ENCODE data around the gene ATP2B1. TPM values are rescaled to one million over a fixed set of nuclear protein-coding genes. Genes with fewer than 3 reads are reported as not detected.

The ATP2B1 gene
- total RNA-seq, 1 donor from 2014 or later = 10.7 TPM

GRCh38 chr12:89576572-89577220 lies 131.9 kb downstream of the ATP2B1 start:
- TF ChIP-seq CTCF (IDR thresholded peaks at IDR 0.05; ENCODE audit: borderline replicate concordance) = no peak
- Histone ChIP-seq H3K27ac (replicated peaks) (no peak overlapping the region), H3K4me1 (no peaks in the 10 kb centered on the region), H3K9me3 (replicated peaks) (no peaks in the 10 kb centered on the region), H3K36me3 (no peaks in the 10 kb centered on the region), H3K27me3 (ENCODE audit: low read depth) (no peaks in the 10 kb centered on the region), H3K4me3 (no peak overlapping the region)
- intact Hi-C loops (cut with micrococcal nuclease) = no loop called here
- DNase-seq = no peak

GRCh38 chr12:89575374-89575773 lies 133.3 kb downstream of the ATP2B1 start:
- H3K27ac ChIP-seq (replicated peaks) = no peak overlapping the region
- H3K36me3 ChIP-seq = no peaks in the 10 kb centered on the region
- no peak for TF ChIP-seq CTCF (IDR thresholded peaks at IDR 0.05; ENCODE audit: borderline replicate concordance)
- no peaks in the 10 kb centered on the region for H3K27me3 ChIP-seq (ENCODE audit: low read depth)
- no peaks in the 10 kb centered on the region for H3K4me1 ChIP-seq
- no peaks in the 10 kb centered on the region for H3K9me3 ChIP-seq (replicated peaks)
- intact Hi-C loops (cut with micrococcal nuclease) = no loop called here
- no peak overlapping the region for H3K4me3 ChIP-seq
- no peak for DNase-seq

GRCh38 chr12:89574736-89575208 lies 133.9 kb downstream of the ATP2B1 start:
- intact Hi-C loops (cut with micrococcal nuclease) = no loop called here
- H3K36me3 ChIP-seq = no peaks in the 10 kb centered on the region
- H3K9me3 ChIP-seq (replicated peaks) = no peaks in the 10 kb centered on the region
- TF ChIP-seq CTCF (IDR thresholded peaks at IDR 0.05; ENCODE audit: borderline replicate concordance) = no peak
- no peak overlapping the region for H3K27ac ChIP-seq (replicated peaks)
- no peak for DNase-seq
- H3K4me3 ChIP-seq = no peak overlapping the region
- no peaks in the 10 kb centered on the region for H3K27me3 ChIP-seq (ENCODE audit: low read depth)
- no peaks in the 10 kb centered on the region for H3K4me1 ChIP-seq

GRCh38 chr12:89573051-89573810 lies 135.4 kb downstream of the ATP2B1 start:
- Histone ChIP-seq H3K27ac (replicated peaks) (no peak overlapping the region), H3K9me3 (replicated peaks) (no peaks in the 10 kb centered on the region), H3K27me3 (ENCODE audit: low read depth) (no peaks in the 10 kb centered on the region), H3K4me3 (no peak overlapping the region), H3K4me1 (no peaks in the 10 kb centered on the region), H3K36me3 (no peaks in the 10 kb centered on the region)
- DNase-seq = no peak
- no peak for TF ChIP-seq CTCF (IDR thresholded peaks at IDR 0.05; ENCODE audit: borderline replicate concordance)
- intact Hi-C loops (cut with micrococcal nuclease) = no loop called here

- DNase-seq = no peak
- H3K4me1 ChIP-seq = no peaks in the 10 kb centered on the region
- TF ChIP-seq CTCF (IDR thresholded peaks at IDR 0.05; ENCODE audit: borderline replicate concordance) = no peak
- H3K9me3 ChIP-seq (replicated peaks) = no peaks in the 10 kb centered on the region
- no peak overlapping the region for H3K4me3 ChIP-seq
- no peaks in the 10 kb centered on the region for H3K27me3 ChIP-seq (ENCODE audit: low read depth)
- no peak overlapping the region for H3K27ac ChIP-seq (replicated peaks)
- intact Hi-C loops (cut with micrococcal nuclease) = no loop called here
- no peaks in the 10 kb centered on the region for H3K36me3 ChIP-seq
Measured at GRCh38 chr12:89571491-89572195, 137.0 kb downstream of the ATP2B1 start.

Measured in left ventricle myocardium inferior (tissue), 1 donor.